GM12878 (cell line): ENCODE measurements around the gene NCF2. TPM values are rescaled to one million over a fixed set of nuclear protein-coding genes. Genes with fewer than 3 reads are reported as not detected.

Experiments
- BCL3 ChIP-seq: IDR thresholded peaks from 2 replicates; pipeline ENCODE4 v1.6.1; 2011; ENCODE audit warnings: borderline replicate concordance, low read depth, mild to moderate bottlenecking, moderate library complexity, low read length; ENCODE audit not compliant: insufficient read depth, poor library complexity, severe bottlenecking
- BRCA1 ChIP-seq: IDR thresholded peaks from 2 replicates; pipeline ENCODE4 v1.6.1; 2011; ENCODE audit warnings: low read depth, low read length, improper control_type of control experiment
- CBFB ChIP-seq: IDR thresholded peaks from 2 replicates; pipeline ENCODE4 v1.6.1; 2016; ENCODE audit warnings: antibody characterized with exemption, low read depth
- CBX5 ChIP-seq: sonication (generic); IDR thresholded peaks from 2 replicates; pipeline ENCODE4 v1.6.1; 2016; ENCODE audit warnings: low read depth, moderate library complexity, mild to moderate bottlenecking, inconsistent platforms
- E2F8 ChIP-seq: fragments of 450-650 bp; IDR thresholded peaks from 2 replicates; pipeline ENCODE4 v1.6.1; 2018; ENCODE audit warnings: mild to moderate bottlenecking, low read depth, moderate library complexity; ENCODE audit not compliant: partially characterized antibody
- E4F1 ChIP-seq: fragments of 450-650 bp; IDR thresholded peaks from 2 replicates; pipeline ENCODE4 v1.6.1; 2018; ENCODE audit warnings: borderline replicate concordance, mild to moderate bottlenecking; ENCODE audit not compliant: partially characterized antibody
- EGR1 ChIP-seq, 2 experiments: IDR thresholded peaks; 1 replicate in 1 of 2; 2 replicates in 1 of 2; pipeline ENCODE4 v1.6.1; 2011 to 2012; ENCODE audit warnings: low read depth in 2 of 2, low read length in 2 of 2, borderline replicate concordance in 1 of 2, mild to moderate bottlenecking in 1 of 2, moderate library complexity in 1 of 2
- HDGF ChIP-seq: fragments of 450-650 bp; IDR thresholded peaks from 2 replicates; pipeline ENCODE4 v1.6.1; 2016; ENCODE audit warnings: antibody characterized with exemption
- MEF2A ChIP-seq: IDR thresholded peaks from 2 replicates; pipeline ENCODE4 v1.6.1; 2011; ENCODE audit warnings: low read depth, mild to moderate bottlenecking, low read length, moderate library complexity; ENCODE audit not compliant: insufficient read depth
- MTA2 ChIP-seq: fragments of 450-650 bp; IDR thresholded peaks from 2 replicates; pipeline ENCODE4 v1.6.1; 2016; ENCODE audit warnings: low read depth, mild to moderate bottlenecking, moderate library complexity
- MXI1 ChIP-seq: fragments of 150-350 bp; IDR thresholded peaks from 2 replicates; pipeline ENCODE4 v1.6.1; 2011; ENCODE audit warnings: low read depth, mild to moderate bottlenecking, inconsistent platforms, low read length, improper control_type of control experiment
- NFXL1 ChIP-seq: fragments of 450-650 bp; IDR thresholded peaks from 2 replicates; pipeline ENCODE4 v1.6.1; 2017; ENCODE audit warnings: antibody characterized with exemption, mild to moderate bottlenecking, borderline replicate concordance
- NFYB ChIP-seq: IDR thresholded peaks from 2 replicates; pipeline ENCODE4 v1.6.1; 2011; ENCODE audit warnings: low read depth, mild to moderate bottlenecking, low read length, improper control_type of control experiment, moderate library complexity; ENCODE audit not compliant: insufficient read depth
- NR2F1 ChIP-seq: fragments of 450-650 bp; conservative IDR thresholded peaks from 2 replicates; pipeline ENCODE4 v1.6.1; 2017; ENCODE audit warnings: mild to moderate bottlenecking
- PML ChIP-seq: IDR thresholded peaks from 2 replicates; pipeline ENCODE4 v1.6.1; 2012; ENCODE audit warnings: low read length, inconsistent platforms
- POLR2A ChIP-seq: IDR thresholded peaks from 2 replicates; pipeline ENCODE4 v1.6.1; 2011; ENCODE audit warnings: low read depth, mild to moderate bottlenecking, low read length
- SUPT20H ChIP-seq: IDR thresholded peaks from 2 replicates; pipeline ENCODE4 v1.6.1; 2011; ENCODE audit warnings: low read depth, mild to moderate bottlenecking, low read length, moderate library complexity, borderline replicate concordance; ENCODE audit not compliant: control insufficient read depth
- ZNF24 ChIP-seq: fragments of 450-650 bp; IDR thresholded peaks from 2 replicates; pipeline ENCODE4 v1.6.1; 2017; ENCODE audit warnings: antibody characterized with exemption, mild to moderate bottlenecking
- ZNF687 ChIP-seq: fragments of 450-650 bp; IDR thresholded peaks from 2 replicates; pipeline ENCODE4 v1.6.1; 2017; ENCODE audit warnings: mild to moderate bottlenecking, moderate library complexity
- ZZZ3 ChIP-seq: IDR thresholded peaks from 2 replicates; pipeline ENCODE4 v1.6.1; 2011; ENCODE audit warnings: low read depth; ENCODE audit not compliant: control insufficient read depth, insufficient read length
- polyA plus RNA-seq, 11 experiments: library from polyadenylated mRNA; depleted of rRNA in 4 of 11; unstranded in 6 of 11; stranded (reverse) in 5 of 11; fragments of >200 nt; fragmentation: Nextera tagmentation in 4 of 11; fragmentation: Illumina TruSeq in 1 of 11; extraction: Ambion mirVana in 4 of 11; extraction: Trizol in 1 of 11; gene quantifications; 1 replicate in 1 of 11; 2 replicates in 10 of 11; pipeline versions ENCODE4 v1.2.1 to v1.2.3, GENCODE V29; 2011 to 2016; ENCODE audit warnings: inconsistent platforms in 2 of 11, missing spikeins in 2 of 11, low read depth in 1 of 11
- total RNA-seq, 4 experiments: library from RNA; depleted of rRNA in 3 of 4; stranded (reverse); fragments of >200 nt in 3 of 4; fragmentation: Illumina TruSeq in 1 of 4; extraction: Trizol in 1 of 4; gene quantifications; 2 replicates each; pipeline versions ENCODE4 v1.2.1 to v1.2.3, GENCODE V29; 2013 to 2021

Gene NCF2
- total and polyA plus RNA-seq, 10 of the 15 experiments (the other 5 are each of a cell fraction or from before 2014, with no cell fraction given): 31.4 to 256 (median 77.1) TPM

GRCh38 chr1:183633676-183634343 is 43.6 kb upstream of the NCF2 start (continued):
- TF ChIP-seq ZNF687: no peak
- no peak for TF ChIP-seq BCL3
- 0 out of 2 replicates have a peak, but pooled peaks have one; percentile 20 for TF ChIP-seq CBFB
- no peak for TF ChIP-seq ZZZ3
- no peak; the same call in 1 of the 2 replicates for TF ChIP-seq PML
- TF ChIP-seq SUPT20H: no peak
- no peak for TF ChIP-seq BRCA1
- no peak for TF ChIP-seq EGR1 (IDR thresholded peaks at IDR 0.05; ENCODE audit: borderline replicate concordance in 1 of 2, low read depth in 2 of 2, low read length in 2 of 2)
- TF ChIP-seq NFXL1: no peak
- no peak for TF ChIP-seq ZNF24
- TF ChIP-seq E2F8: no peak
- TF ChIP-seq MTA2: no peak
- TF ChIP-seq POLR2A: no peak
- no peak; the same call in 1 of the 2 replicates for TF ChIP-seq MXI1
- no peak for TF ChIP-seq E4F1
- TF ChIP-seq MEF2A: no peak
- TF ChIP-seq CBX5: no peak
- TF ChIP-seq NR2F1: no peak
- no peak for TF ChIP-seq HDGF
- TF ChIP-seq NFYB: peak; percentile 71; the same call in 1 of the 2 replicates
